B cell (primary cell): ENCODE measurements around the gene RILPL1. TPM values are rescaled to one million over a fixed set of nuclear protein-coding genes. Genes with fewer than 3 reads are reported as not detected.

Experiments
- ATAC-seq: fragments of 200-7000 bp; cut with Tn5 transposase; one replicate; pipeline ENCODE4 v1.10.0; 2021; ENCODE audit warnings: low read depth, mild to moderate bottlenecking, moderate number of reproducible peaks, moderate library complexity
- CTCF ChIA-PET: fragments of 350-600 bp; sonication (Branson Sonifier 250); formaldehyde crosslinking; loops from one replicate; lab custom pipeline; 2021; ENCODE audit warnings: antibody characterized with exemption, inconsistent platforms; lab: Charles Lee
- POLR2A ChIA-PET: fragments of 350-600 bp; sonication (Branson Sonifier 250); formaldehyde crosslinking; loops from one replicate; lab custom pipeline; 2021; ENCODE audit warnings: antibody characterized with exemption; lab: Charles Lee
- DNase-seq: peaks from one replicate; pipeline ENCODE4 v3.0.0; 2013
- H2AFZ ChIP-seq: 2 replicates; pipeline ENCODE4 v1.6.1; 2012; ENCODE audit warnings: mild to moderate bottlenecking, low read depth, low read length; ENCODE audit not compliant: insufficient read depth, poor library complexity, severe bottlenecking
- H3K27ac ChIP-seq, 2 donors: 1 replicate in 1 of 2; 2 replicates in 1 of 2; pipeline ENCODE4 v1.5.1; 2012 to 2013; ENCODE audit warnings: low read length in 2 of 2, mild to moderate bottlenecking in 2 of 2, moderate library complexity in 1 of 2
- H3K27me3 ChIP-seq, 4 experiments: fragments of 200-600 bp in 1 of 4; sonication (generic) in 1 of 4; replicated peaks in 1 of 4; 1 replicate in 2 of 4; 2 replicates in 2 of 4; pipeline versions ENCODE4 v1.6.1 to v1.7.0; 2013 to 2016; ENCODE audit warnings: low read length in 3 of 4, mild to moderate bottlenecking in 2 of 4, mixed read lengths in 1 of 4, moderate library complexity in 1 of 4; ENCODE audit not compliant: insufficient read depth in 4 of 4, control insufficient read depth in 3 of 4; ENCODE audit errors: control extremely low read depth in 1 of 4
- H3K36me3 ChIP-seq, 2 experiments: replicated peaks in 1 of 2; 1 replicate in 1 of 2; 2 replicates in 1 of 2; pipeline versions ENCODE4 v1.6.1 to v1.7.1; 2013; ENCODE audit warnings: low read length in 1 of 2; ENCODE audit not compliant: insufficient read depth in 2 of 2, control insufficient read depth in 1 of 2; ENCODE audit errors: control extremely low read depth in 1 of 2, extremely low read depth in 1 of 2
- H3K4me1 ChIP-seq, 2 donors: fragments of 200-600 bp in 1 of 2; sonication (generic) in 1 of 2; 1 replicate in 1 of 2; 2 replicates in 1 of 2; pipeline versions ENCODE4 v1.5.1 to v1.6.1; 2013 to 2017; ENCODE audit warnings: low read length in 2 of 2; ENCODE audit not compliant: control insufficient read depth in 2 of 2, insufficient read depth in 2 of 2
- H3K4me2 ChIP-seq: replicated peaks from 2 replicates; pipeline ENCODE3; 2012; ENCODE audit warnings: mild to moderate bottlenecking, low read depth, low read length; ENCODE audit not compliant: poor library complexity, severe bottlenecking
- H3K4me3 ChIP-seq, 5 experiments: fragments of 200-600 bp in 1 of 5; sonication (generic) in 1 of 5; 1 replicate in 3 of 5; 2 replicates in 2 of 5; pipeline versions ENCODE4 v1.5.1 to v1.7.0; 2011 to 2016; ENCODE audit warnings: low read length in 4 of 5, mild to moderate bottlenecking in 4 of 5, low read depth in 2 of 5, control low read depth in 1 of 5, moderate library complexity in 1 of 5; ENCODE audit not compliant: insufficient read depth in 1 of 5; ENCODE audit errors: control extremely low read depth in 1 of 5, extremely low read depth in 1 of 5
- H3K79me2 ChIP-seq: fragments of 200-600 bp; sonication (generic); one replicate; pipeline ENCODE4 v1.6.0; 2016; ENCODE audit warnings: low read length; ENCODE audit not compliant: control insufficient read depth, insufficient read depth
- H3K9ac ChIP-seq: fragments of 200-600 bp; sonication (generic); 2 replicates; pipeline ENCODE4 v1.6.1; 2017; ENCODE audit warnings: mild to moderate bottlenecking, low read length, moderate library complexity
- H3K9me3 ChIP-seq, 3 donors: one replicate each; pipeline versions ENCODE4 v1.6.1 to v1.7.1; 2013; ENCODE audit warnings: low read length in 2 of 3; ENCODE audit not compliant: control insufficient read depth in 2 of 3, insufficient read depth in 1 of 3; ENCODE audit errors: control extremely low read depth in 1 of 3
- H4K20me1 ChIP-seq: 2 replicates; pipeline ENCODE4 v1.6.0; 2012; ENCODE audit warnings: mild to moderate bottlenecking, low read length; ENCODE audit not compliant: insufficient read depth, control insufficient read depth, poor library complexity, severe bottlenecking
- H3K27ac Mint-ChIP-seq: one replicate; pipeline ENCODE4 v1.8.0; 2021; ENCODE audit warnings: mixed read lengths
- H3K27me3 Mint-ChIP-seq: one replicate; pipeline ENCODE4 v1.8.0; 2021; ENCODE audit warnings: mixed read lengths
- H3K4me1 Mint-ChIP-seq: one replicate; pipeline ENCODE4 v1.8.0; 2021; ENCODE audit warnings: mixed read lengths
- H3K4me3 Mint-ChIP-seq: one replicate; pipeline ENCODE4 v1.8.0; 2021; ENCODE audit warnings: mixed read lengths
- H3K9me3 Mint-ChIP-seq: one replicate; pipeline ENCODE4 v1.8.0; 2022; ENCODE audit warnings: mixed read lengths; ENCODE audit not compliant: insufficient read depth
- EZH2 ChIP-seq: IDR thresholded peaks from 2 replicates; pipeline ENCODE4 v1.6.1; 2012; ENCODE audit warnings: borderline replicate concordance, low read depth, mild to moderate bottlenecking, moderate library complexity, low read length; ENCODE audit not compliant: insufficient read depth, poor library complexity, severe bottlenecking
- WGBS: methylation state at CpG from one replicate; pipeline ENCODE4 v1.1.5; 2013; ENCODE audit warnings: missing lambda C conversion rate; ENCODE audit not compliant: insufficient coverage; 5-methylcytosine and 5-hydroxymethylcytosine counted together
- intact Hi-C: fragments of 100-400 bp; cut with micrococcal nuclease; formaldehyde crosslinking; loops from one replicate; pipeline ENCODE4 v1.10.0; 2022
- polyA plus RNA-seq: library from polyadenylated mRNA; depleted of rRNA; stranded (reverse); fragments of >200 nt; gene quantifications from 2 replicates; pipeline ENCODE4 v1.2.3, GENCODE V29; 2012
- total RNA-seq, 2 donors: library from RNA; stranded (reverse); fragments of 120-200 nt in 1 of 2; gene quantifications; 1 replicate in 1 of 2; 2 replicates in 1 of 2; pipeline versions ENCODE4 v1.2.3 to v1.2.4, GENCODE V29; 2013 to 2022
- TF ChIP-seq, protein P1 (sequence below): fragments of 200-600 bp; IDR thresholded peaks from one replicate; pipeline ENCODE4 v1.8.0; 2022; ENCODE audit warnings: antibody characterized with exemption, mild to moderate bottlenecking

Gene RILPL1
- total and polyA plus RNA-seq, 2 donors (not counting 1 experiment from before 2014, with no cell fraction given): 2.6 to 2.8 TPM

DNA sequence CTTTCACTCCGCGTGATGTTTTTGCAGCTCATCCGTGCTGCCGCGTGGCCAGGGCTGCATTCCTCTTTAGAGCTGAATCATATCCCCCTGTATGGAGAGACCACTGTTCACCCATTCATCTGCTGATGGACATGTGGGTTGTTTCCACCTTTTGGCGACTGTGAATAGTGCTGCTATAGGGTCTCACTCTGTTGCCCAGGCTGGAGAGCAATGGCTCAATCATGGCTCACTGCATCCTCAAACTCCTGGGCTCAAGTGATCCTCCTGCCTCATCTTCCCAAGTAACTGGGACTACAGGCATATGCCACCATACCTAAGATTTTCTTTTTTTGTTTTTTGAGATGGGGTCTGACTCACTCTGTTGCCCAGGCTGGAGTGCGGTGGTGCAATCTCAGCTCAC lies 36.5 kb downstream of the RILPL1 start:
- intact Hi-C loops: no loop called here
- H3K27ac Mint-ChIP-seq: no peak overlapping the region
- H3K9me3 ChIP-seq: no peaks in the 10 kb centered on the region
- DNase-seq (no peak), ATAC-seq (no peak)
- no CpG with 5 or more reads among the region's 7 CpGs for WGBS
- no peaks in the 10 kb centered on the region for H3K36me3 ChIP-seq
- no peak overlapping the region for H2AFZ ChIP-seq
- no peaks in the 10 kb centered on the region for H4K20me1 ChIP-seq
- no peak overlapping the region for H3K9ac ChIP-seq
- TF ChIP-seq, protein P1, sequence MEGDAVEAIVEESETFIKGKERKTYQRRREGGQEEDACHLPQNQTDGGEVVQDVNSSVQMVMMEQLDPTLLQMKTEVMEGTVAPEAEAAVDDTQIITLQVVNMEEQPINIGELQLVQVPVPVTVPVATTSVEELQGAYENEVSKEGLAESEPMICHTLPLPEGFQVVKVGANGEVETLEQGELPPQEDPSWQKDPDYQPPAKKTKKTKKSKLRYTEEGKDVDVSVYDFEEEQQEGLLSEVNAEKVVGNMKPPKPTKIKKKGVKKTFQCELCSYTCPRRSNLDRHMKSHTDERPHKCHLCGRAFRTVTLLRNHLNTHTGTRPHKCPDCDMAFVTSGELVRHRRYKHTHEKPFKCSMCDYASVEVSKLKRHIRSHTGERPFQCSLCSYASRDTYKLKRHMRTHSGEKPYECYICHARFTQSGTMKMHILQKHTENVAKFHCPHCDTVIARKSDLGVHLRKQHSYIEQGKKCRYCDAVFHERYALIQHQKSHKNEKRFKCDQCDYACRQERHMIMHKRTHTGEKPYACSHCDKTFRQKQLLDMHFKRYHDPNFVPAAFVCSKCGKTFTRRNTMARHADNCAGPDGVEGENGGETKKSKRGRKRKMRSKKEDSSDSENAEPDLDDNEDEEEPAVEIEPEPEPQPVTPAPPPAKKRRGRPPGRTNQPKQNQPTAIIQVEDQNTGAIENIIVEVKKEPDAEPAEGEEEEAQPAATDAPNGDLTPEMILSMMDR: no peak
- TF ChIP-seq EZH2: no peak
- no peak overlapping the region for H3K27ac ChIP-seq
- H3K4me1 Mint-ChIP-seq: no peaks in the 10 kb centered on the region
- H3K4me2 ChIP-seq: no peak overlapping the region
- ChIA-PET POLR2A (no interaction called here), CTCF (no interaction called here)
- no peak overlapping the region for H3K4me3 ChIP-seq
- H3K4me3 Mint-ChIP-seq: no peak overlapping the region
- H3K27me3 ChIP-seq: no peaks in the 10 kb centered on the region
- no peaks in the 10 kb centered on the region for H3K79me2 ChIP-seq
- H3K4me1 ChIP-seq: no peaks in the 10 kb centered on the region
- no peaks in the 10 kb centered on the region for H3K9me3 Mint-ChIP-seq
- H3K27me3 Mint-ChIP-seq: no peaks in the 10 kb centered on the region

DNA sequence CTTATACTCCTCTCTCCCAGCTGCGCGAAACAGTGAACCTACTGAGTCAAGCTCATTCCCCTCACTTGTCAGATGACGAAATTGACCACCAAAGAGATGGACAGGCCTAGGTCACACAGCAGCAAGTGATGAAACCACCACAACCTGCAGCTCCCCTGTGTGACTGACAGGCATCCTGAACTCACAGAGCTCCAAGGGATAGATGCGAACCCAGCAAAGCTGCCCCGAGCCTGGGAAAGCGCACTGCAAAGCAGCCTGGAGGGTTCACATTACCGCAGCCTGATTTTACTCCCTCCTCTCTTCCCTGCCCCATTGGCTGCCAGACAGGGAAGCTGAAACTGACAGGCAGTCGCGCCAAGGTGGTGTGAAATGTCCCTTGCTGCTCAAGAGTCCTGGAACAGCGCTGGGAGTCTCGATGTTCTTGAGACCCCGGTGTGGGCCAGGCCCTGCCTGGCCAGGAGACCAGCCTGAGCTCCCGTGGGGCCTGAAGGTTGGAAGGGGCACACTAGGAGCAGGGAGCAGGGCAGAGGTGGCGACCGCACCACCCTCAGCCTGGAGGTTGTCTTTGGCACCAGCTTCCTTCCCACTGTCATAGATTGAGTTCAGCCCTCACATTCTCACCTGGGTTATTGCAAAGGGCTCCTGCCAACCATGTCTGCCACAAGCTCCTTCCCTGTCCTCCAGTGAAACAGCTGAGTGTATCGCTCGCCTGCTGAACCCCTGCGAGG lies 39.2 kb downstream of the RILPL1 start:
- intact Hi-C loops: no loop called here
- no peak overlapping the region for H2AFZ ChIP-seq

More for the DNA sequence above, 39.2 kb downstream of the RILPL1 start:
- Mint-ChIP-seq H3K4me3 (no peak overlapping the region), H3K27ac (no peak overlapping the region), H3K9me3 (no peaks in the 10 kb centered on the region), H3K4me1 (no peaks in the 10 kb centered on the region), H3K27me3 (no peaks in the 10 kb centered on the region)
- ATAC-seq (no peak), DNase-seq (no peak)
- Histone ChIP-seq H3K4me2 (no peak overlapping the region), H4K20me1 (no peaks in the 10 kb centered on the region), H3K27me3 (no peaks in the 10 kb centered on the region), H3K4me1 (no peaks in the 10 kb centered on the region), H3K4me3 (no peak overlapping the region), H3K9ac (no peak overlapping the region), H3K36me3 (no peaks in the 10 kb centered on the region), H3K27ac (no peak overlapping the region), H3K79me2 (no peaks in the 10 kb centered on the region), H3K9me3 (no peaks in the 10 kb centered on the region)
- CTCF ChIA-PET: interaction anchor here (0.7 to 0.9 kb wide), 2 partner anchors 12 to 83 kb away, joined by 3 read pairs; no protein-coding TSS in a partner anchor
- WGBS: 96% methylated on average over 18 of the region's 18 CpGs
- POLR2A ChIA-PET: no interaction called here
- TF ChIP-seq EZH2: no peak
- TF ChIP-seq, protein P1: no peak
